Ovary (tissue), 9 donors: ENCODE measurements around the gene CTCF. TPM values are rescaled to one million over a fixed set of nuclear protein-coding genes. Genes with fewer than 3 reads are reported as not detected.
A peak's percentile ranks its signal among the peaks of the same experiment; 100 is the strongest.

Experiments
- DNase-seq, 5 donors: peaks; one replicate each; pipeline ENCODE4 v3.0.0-alpha.2; 2019 to 2020
- H3K27ac ChIP-seq, 2 donors: fragments of 200-600 bp; one replicate each; pipeline versions ENCODE4 v1.5.1 to v1.8.0; 2019 to 2022
- H3K27me3 ChIP-seq: fragments of 200-600 bp; one replicate; pipeline ENCODE4 v1.8.0; 2022
- H3K36me3 ChIP-seq: fragments of 200-600 bp; sonication (generic); one replicate; pipeline ENCODE4 v1.5.1; 2019
- H3K4me1 ChIP-seq: one replicate; pipeline ENCODE4 v1.8.1; 2013; ENCODE audit warnings: mild to moderate bottlenecking, moderate library complexity; ENCODE audit not compliant: insufficient read depth
- H3K4me3 ChIP-seq: fragments of 200-600 bp; sonication (generic); one replicate; pipeline ENCODE4 v1.5.1; 2017
- H3K9me3 ChIP-seq, 2 donors: fragments of 200-600 bp in 1 of 2; sonication (generic) in 1 of 2; one replicate each; pipeline versions ENCODE4 v1.5.1 to v1.8.1; 2013 to 2019; ENCODE audit warnings: mild to moderate bottlenecking in 1 of 2, moderate library complexity in 1 of 2
- EP300 ChIP-seq: sonication (generic); formaldehyde crosslinking; IDR thresholded peaks from one replicate; pipeline ENCODE4 v1.6.1; 2017; ENCODE audit warnings: antibody characterized with exemption
- POLR2A ChIP-seq: fragments of 450-650 bp; IDR thresholded peaks from one replicate; pipeline ENCODE4 v1.6.1; 2017; ENCODE audit warnings: antibody characterized with exemption, mild to moderate bottlenecking, moderate library complexity
- WGBS, 3 donors: extraction: QIAGEN DNeasy Blood & Tissue Kit in 1 of 3; methylation state at CpG; one replicate each; pipeline versions ENCODE4 v1.1.5 to v1.1.7; 2013 to 2017; 5-methylcytosine and 5-hydroxymethylcytosine counted together
- intact Hi-C, 4 donors: fragments of 100-400 bp; cut with DNase I; formaldehyde crosslinking; loops; one replicate each; pipeline versions ENCODE4 v1.11.0 to v1.15.1; 2022 to 2023
- polyA plus RNA-seq, 2 donors: library from polyadenylated mRNA; stranded (reverse); fragments of 200-250 nt in 1 of 2; fragments of 350-450 nt in 1 of 2; fragmentation: Illumina TruSeq in 1 of 2; extraction: RNeasy Lipid Tissue Mini Kit (QIAGEN cat#74804) in 1 of 2; gene quantifications; one replicate each; pipeline ENCODE4 v1.2.3, GENCODE V29; 2013 to 2014
- total RNA-seq, 7 donors: library from RNA; depleted of rRNA in 2 of 7; stranded (reverse); fragments of >200 nt in 2 of 7; fragmentation: NEBNext Ultra II Directional in 3 of 7; extraction: Animal tissue kit (Norgen Biotek cat#: 25700) in 3 of 7; gene quantifications; one replicate each; pipeline versions ENCODE4 v1.1.0 to v1.2.4, GENCODE V29; 2016 to 2023
- TF ChIP-seq, protein P1 (sequence below), 3 donors: fragments of 450-650 bp in 2 of 3; fragments of 200-600 bp in 1 of 3; IDR thresholded peaks; one replicate each; pipeline versions ENCODE4 v1.5.1 to v1.8.0; 2016 to 2022; ENCODE audit warnings: antibody characterized with exemption in 3 of 3, mild to moderate bottlenecking in 1 of 3
- donor health status: DM: no; HTN: no; CAD: no; lungs with moderate emphysema.
- donor health status: DM: no; HTN: no; CAD: no.
- donor health status: Bipolar disorder and iron deficiency.
- donor health status: DM: yes; HTN: yes; CAD: no.
- donor health status: DM: no; HTN: no; CAD: no.
- donor health status: DM: yes; HTN: yes; CAD: no.

Gene CTCF
- total and polyA plus RNA-seq, 9 donors: 21.0 to 48.4 (median 42.2) TPM

DNA sequence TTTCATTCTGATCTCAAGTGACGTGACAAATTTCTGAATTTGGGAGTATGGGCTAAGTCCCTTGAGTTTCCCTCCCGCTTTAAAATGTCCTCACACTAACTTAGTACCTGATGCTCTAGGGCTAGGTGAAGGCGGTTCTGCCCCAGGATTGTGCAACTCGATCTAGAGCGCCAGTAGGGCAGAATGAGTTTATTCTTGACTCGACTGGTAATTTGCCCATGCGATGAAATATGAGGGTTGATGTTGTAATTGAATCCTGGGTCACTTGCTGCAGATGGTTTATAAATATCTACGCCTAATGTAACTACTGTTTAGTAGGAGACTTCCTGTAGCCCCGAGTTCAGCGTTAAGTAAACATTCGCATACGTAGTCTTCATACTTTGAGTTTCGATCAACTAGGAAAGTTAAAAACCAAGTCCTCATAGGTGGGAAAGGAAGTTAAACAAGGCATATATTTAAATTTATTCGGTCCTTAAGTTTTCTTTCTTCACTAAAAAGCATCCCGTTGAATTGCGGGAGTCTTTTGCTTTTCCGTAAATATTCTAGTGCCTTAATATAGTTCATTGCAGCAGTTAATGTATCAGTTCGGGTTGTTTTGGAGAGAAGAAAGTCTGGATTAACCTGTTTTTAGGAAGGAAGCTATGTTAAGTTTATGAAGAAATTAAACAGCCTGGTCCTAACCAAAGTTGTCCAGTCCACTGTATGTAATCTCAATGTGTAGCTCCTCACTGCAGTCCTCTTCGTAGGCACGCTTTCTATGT is 1.6 kb downstream of the CTCF start:
- TF ChIP-seq POLR2A: no peak
- no peak for TF ChIP-seq EP300
- TF ChIP-seq, protein P1, sequence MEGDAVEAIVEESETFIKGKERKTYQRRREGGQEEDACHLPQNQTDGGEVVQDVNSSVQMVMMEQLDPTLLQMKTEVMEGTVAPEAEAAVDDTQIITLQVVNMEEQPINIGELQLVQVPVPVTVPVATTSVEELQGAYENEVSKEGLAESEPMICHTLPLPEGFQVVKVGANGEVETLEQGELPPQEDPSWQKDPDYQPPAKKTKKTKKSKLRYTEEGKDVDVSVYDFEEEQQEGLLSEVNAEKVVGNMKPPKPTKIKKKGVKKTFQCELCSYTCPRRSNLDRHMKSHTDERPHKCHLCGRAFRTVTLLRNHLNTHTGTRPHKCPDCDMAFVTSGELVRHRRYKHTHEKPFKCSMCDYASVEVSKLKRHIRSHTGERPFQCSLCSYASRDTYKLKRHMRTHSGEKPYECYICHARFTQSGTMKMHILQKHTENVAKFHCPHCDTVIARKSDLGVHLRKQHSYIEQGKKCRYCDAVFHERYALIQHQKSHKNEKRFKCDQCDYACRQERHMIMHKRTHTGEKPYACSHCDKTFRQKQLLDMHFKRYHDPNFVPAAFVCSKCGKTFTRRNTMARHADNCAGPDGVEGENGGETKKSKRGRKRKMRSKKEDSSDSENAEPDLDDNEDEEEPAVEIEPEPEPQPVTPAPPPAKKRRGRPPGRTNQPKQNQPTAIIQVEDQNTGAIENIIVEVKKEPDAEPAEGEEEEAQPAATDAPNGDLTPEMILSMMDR (IDR thresholded peaks at IDR 0.05): no peak
- peak overlapping the region; percentile 89 for H3K4me3 ChIP-seq
- peak in 2 of 5 donors; percentile 37 to 69 for DNase-seq
- peak overlapping the region; percentile 98 for H3K27ac ChIP-seq
- no peaks in the 10 kb centered on the region for H3K36me3 ChIP-seq
- intact Hi-C loops: loop anchor here in 3 of 4 donors (2.0 to 5.0 kb wide), 5 partner anchors 35 to 103 kb away; partner anchors contain the start of genes AGRP (in 1 of the 3), ATP6V0D1 (in 1 of the 3), C16orf86 (in 1 of the 3) and CARMIL2 (in 1 of the 3)
- H3K4me1 ChIP-seq: peaks cover 4% of the 10 kb centered on the region
- H3K9me3 ChIP-seq: no peaks in the 10 kb centered on the region
- H3K27me3 ChIP-seq: no peaks in the 10 kb centered on the region
- WGBS, 3 donors: 4 to 6% (median 4%) methylated on average over 20 of the region's 20 CpGs

DNA sequence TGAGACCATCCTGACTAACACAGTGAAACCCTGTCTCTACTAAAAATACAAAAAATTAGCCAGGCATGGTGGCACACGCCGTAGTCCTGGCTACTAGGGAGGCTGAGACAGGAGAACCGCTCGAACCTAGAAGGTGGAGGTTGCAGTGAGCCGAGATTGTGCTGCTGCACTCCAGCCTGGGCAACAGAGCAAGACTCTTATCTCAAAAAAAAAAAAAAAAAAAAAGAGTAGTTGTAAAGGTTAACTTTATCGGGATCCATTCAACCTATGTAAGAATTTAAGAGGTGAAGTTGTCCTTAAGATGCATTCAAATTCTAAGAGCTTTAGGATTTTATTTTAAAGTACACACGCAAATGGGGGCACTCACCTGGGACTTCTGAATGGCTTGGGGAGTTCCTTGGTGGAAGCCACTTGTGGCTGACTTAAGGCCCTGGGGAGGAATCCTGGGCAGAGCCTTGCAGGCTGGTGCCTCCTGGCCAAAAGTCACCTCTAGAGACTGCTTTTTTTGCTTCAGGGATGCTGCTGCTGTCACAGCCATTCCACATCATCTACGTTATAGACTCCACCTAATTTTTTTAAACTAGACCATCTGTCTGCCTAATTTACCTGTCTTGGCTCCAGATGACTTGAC is 3.3 kb downstream of the CTCF start:
- Histone ChIP-seq H3K4me1 (peaks cover 4% of the 10 kb centered on the region), H3K4me3 (no peak overlapping the region), H3K27me3 (no peaks in the 10 kb centered on the region), H3K9me3 (no peaks in the 10 kb centered on the region), H3K27ac (no peak overlapping the region), H3K36me3 (no peaks in the 10 kb centered on the region)
- DNase-seq: peak in 1 of 5 donors; percentile 7
- 90 to 93% (median 90%) methylated on average over 8 of the region's 8 CpGs for WGBS, 3 donors
- TF ChIP-seq, protein P1 (IDR thresholded peaks at IDR 0.05): no peak
- no peak for TF ChIP-seq POLR2A
- no peak for TF ChIP-seq EP300
- intact Hi-C loops: loop anchor here in 1 of 4 donors (5.0 kb wide), 1 partner anchor 87 kb away; no protein-coding TSS in a partner anchor

DNA sequence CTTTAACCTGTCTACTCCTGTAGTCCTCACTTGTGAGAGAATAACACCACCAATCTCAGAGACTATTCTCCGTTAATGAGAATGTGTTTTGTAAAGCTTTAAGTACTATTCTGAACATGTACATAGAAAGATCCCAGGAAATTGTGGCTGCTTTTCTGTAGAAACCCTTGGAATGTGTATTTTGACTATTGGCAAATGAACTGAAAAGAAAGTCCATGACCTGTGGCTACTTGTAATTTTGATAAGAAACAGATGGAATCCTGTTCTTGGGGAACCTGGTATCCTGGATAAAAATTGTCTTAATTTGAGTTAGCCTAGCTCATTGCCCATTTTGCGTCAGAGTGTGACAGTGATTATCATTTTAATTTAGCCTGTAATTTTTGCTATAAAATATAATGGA is 9.1 kb downstream of the CTCF start:
- Histone ChIP-seq H3K36me3 (no peaks in the 10 kb centered on the region), H3K4me3 (no peak overlapping the region), H3K9me3 (no peaks in the 10 kb centered on the region), H3K27ac (no peak overlapping the region), H3K4me1 (no peaks in the 10 kb centered on the region), H3K27me3 (no peaks in the 10 kb centered on the region)
- DNase-seq: no peak
- 16 to 31% (median 19%) methylated on average over 2 of the region's 2 CpGs for WGBS, 3 donors
- intact Hi-C loops: no loop called here
- TF ChIP-seq POLR2A (no peak), EP300 (no peak)
- TF ChIP-seq, protein P1 (IDR thresholded peaks at IDR 0.05): no peak

DNA sequence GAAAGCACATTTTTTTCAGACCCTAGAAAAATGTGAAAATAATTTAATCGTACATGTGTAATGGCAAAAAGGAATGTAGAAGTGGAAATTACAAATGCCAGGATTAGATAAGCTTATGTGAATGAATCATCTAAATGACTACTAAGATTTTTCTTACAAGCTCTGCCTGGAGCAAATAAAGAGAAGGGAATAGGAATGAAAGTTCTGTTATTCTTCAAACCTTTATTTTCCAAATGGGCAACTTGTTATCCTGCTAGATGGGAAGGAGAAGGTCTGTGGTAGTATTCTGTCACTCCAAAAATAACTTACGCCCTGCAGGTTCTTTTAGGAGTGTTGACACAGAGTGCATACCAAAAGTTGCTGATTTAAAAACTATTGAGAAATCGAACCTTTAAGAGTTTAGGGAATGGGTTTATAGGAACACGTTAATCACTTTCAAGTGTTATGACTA is 9.7 kb downstream of the CTCF start:
- Histone ChIP-seq H3K36me3 (no peaks in the 10 kb centered on the region), H3K4me1 (no peaks in the 10 kb centered on the region), H3K27ac (no peak overlapping the region), H3K27me3 (no peaks in the 10 kb centered on the region), H3K9me3 (no peaks in the 10 kb centered on the region), H3K4me3 (no peak overlapping the region)
- 28 to 52% (median 37%) methylated on average over 4 of the region's 4 CpGs for WGBS, 3 donors
- no peak for DNase-seq
- intact Hi-C loops: no loop called here
- no peak for TF ChIP-seq EP300
